H1 (cell line): ENCODE data around the gene SLC2A8. TPM values are rescaled to one million over a fixed set of nuclear protein-coding genes. Genes with fewer than 3 reads are reported as not detected.

ENCODE experiments used
- BACH1 ChIP-seq: IDR thresholded peaks from 2 replicates; pipeline ENCODE4 v1.6.1; 2012; ENCODE audit warnings: low read length, improper control_type of control experiment
- BRCA1 ChIP-seq: IDR thresholded peaks from 2 replicates; pipeline ENCODE4 v1.6.1; 2012; ENCODE audit warnings: low read depth, low read length, improper control_type of control experiment
- CBX8 ChIP-seq: fragments of 300-800, 300-1000 bp; sonication (generic); IDR thresholded peaks from 2 replicates; pipeline ENCODE4 v1.7.1; 2016; ENCODE audit warnings: low read depth, low read length, borderline replicate concordance
- CHD1 ChIP-seq: IDR thresholded peaks from 2 replicates; pipeline ENCODE4 v1.6.1; 2012; ENCODE audit warnings: low read depth, low read length, improper control_type of control experiment
- CHD2 ChIP-seq: IDR thresholded peaks from 2 replicates; pipeline ENCODE4 v1.6.1; 2012; ENCODE audit warnings: low read length, improper control_type of control experiment
- E2F6 ChIP-seq: IDR thresholded peaks from 2 replicates; pipeline ENCODE4 v1.6.1; 2012; ENCODE audit warnings: inconsistent platforms
- EP300 ChIP-seq, 2 experiments: IDR thresholded peaks; 1 replicate in 1 of 2; 2 replicates in 1 of 2; pipeline ENCODE4 v1.6.1; 2011 to 2012; ENCODE audit warnings: low read depth in 2 of 2, low read length in 2 of 2, mild to moderate bottlenecking in 2 of 2, borderline replicate concordance in 1 of 2, inconsistent platforms in 1 of 2, moderate library complexity in 1 of 2
- EZH2 ChIP-seq: fragments of 200-600 bp; sonication (generic); IDR thresholded peaks from 2 replicates; pipeline ENCODE4 v1.7.1; 2012; ENCODE audit warnings: low read depth, mild to moderate bottlenecking, moderate library complexity, low read length, inconsistent platforms; ENCODE audit not compliant: severe bottlenecking
- HDAC2 ChIP-seq, 2 experiments: fragments of 300-600 bp in 1 of 2; sonication (generic) in 1 of 2; IDR thresholded peaks; 2 replicates each; pipeline ENCODE4 v1.6.1; 2011 to 2012; ENCODE audit warnings: low read depth in 2 of 2, low read length in 2 of 2, mild to moderate bottlenecking in 2 of 2, moderate library complexity in 2 of 2, borderline replicate concordance in 1 of 2, inconsistent platforms in 1 of 2
- KDM1A ChIP-seq: fragments of 200-600, 300-600 bp; sonication (generic); IDR thresholded peaks from 2 replicates; pipeline ENCODE4 v1.7.1; 2016; ENCODE audit warnings: mild to moderate bottlenecking, low read length, borderline replicate concordance
- KDM5A ChIP-seq: fragments of 200-600 bp; IDR thresholded peaks from 2 replicates; pipeline ENCODE4 v1.7.1; 2012; ENCODE audit warnings: mild to moderate bottlenecking, low read length, inconsistent platforms, mixed read lengths
- MAX ChIP-seq: IDR thresholded peaks from 2 replicates; pipeline ENCODE4 v1.6.1; 2012; ENCODE audit warnings: inconsistent platforms
- POLR2A ChIP-seq, 2 experiments: IDR thresholded peaks; 1 replicate in 1 of 2; 2 replicates in 1 of 2; pipeline ENCODE4 v1.6.1; 2011; ENCODE audit warnings: low read depth in 2 of 2, low read length in 2 of 2, mild to moderate bottlenecking in 2 of 2; ENCODE audit errors: control extremely low read depth in 1 of 2
- POLR2AphosphoS5 ChIP-seq: IDR thresholded peaks from 2 replicates; pipeline ENCODE4 v1.6.1; 2011; ENCODE audit warnings: low read depth, low read length
- RBBP5 ChIP-seq: IDR thresholded peaks from 2 replicates; pipeline ENCODE4 v1.7.1; 2012; ENCODE audit warnings: low read depth, mild to moderate bottlenecking, inconsistent platforms, low read length, moderate library complexity, borderline replicate concordance
- RNF2 ChIP-seq: fragments of 200-900, 300-1000 bp; sonication (generic); IDR thresholded peaks from 2 replicates; pipeline ENCODE4 v1.7.1; 2016; ENCODE audit warnings: borderline replicate concordance, low read depth, mild to moderate bottlenecking, antibody characterized with exemption, low read length; ENCODE audit not compliant: poor library complexity, severe bottlenecking; ENCODE audit errors: missing control alignments
- SIN3A ChIP-seq, 2 experiments: IDR thresholded peaks in 1 of 2; conservative IDR thresholded peaks in 1 of 2; 2 replicates each; pipeline ENCODE4 v1.6.1; 2011 to 2012; ENCODE audit warnings: low read length in 2 of 2, improper control_type of control experiment in 1 of 2, low read depth in 1 of 2, mild to moderate bottlenecking in 1 of 2
- SP2 ChIP-seq: IDR thresholded peaks from 2 replicates; pipeline ENCODE4 v1.6.1; 2012; ENCODE audit warnings: mild to moderate bottlenecking, low read length, inconsistent platforms
- SP4 ChIP-seq: IDR thresholded peaks from 2 replicates; pipeline ENCODE4 v1.6.1; 2012; ENCODE audit warnings: low read length, inconsistent platforms
- TAF1 ChIP-seq: IDR thresholded peaks from 2 replicates; pipeline ENCODE4 v1.6.1; 2011; ENCODE audit warnings: mild to moderate bottlenecking, low read depth, low read length
- TBP ChIP-seq: IDR thresholded peaks from 2 replicates; pipeline ENCODE4 v1.6.1; 2011; ENCODE audit warnings: low read depth, low read length, improper control_type of control experiment
- TCF12 ChIP-seq: IDR thresholded peaks from 2 replicates; pipeline ENCODE4 v1.6.1; 2011; ENCODE audit warnings: low read depth, mild to moderate bottlenecking, low read length
- YY1 ChIP-seq: IDR thresholded peaks from 2 replicates; pipeline ENCODE4 v1.6.1; 2011; ENCODE audit warnings: low read depth, mild to moderate bottlenecking, low read length
- ZNF274 ChIP-seq: IDR thresholded peaks from 2 replicates; pipeline ENCODE4 v1.7.0; 2012; ENCODE audit warnings: low read length, borderline replicate concordance; ENCODE audit errors: extremely low read depth
- polyA plus RNA-seq, 7 experiments: library from polyadenylated mRNA; depleted of rRNA in 3 of 7; stranded (reverse) in 5 of 7; unstranded in 2 of 7; fragments of >200 nt in 5 of 7; fragments of 200-250 nt in 2 of 7; gene quantifications; 1 replicate in 5 of 7; 2 replicates in 1 of 7; 4 replicates in 1 of 7; pipeline versions ENCODE4 v1.2.1 to v1.2.3, GENCODE V29; 2011 to 2013; ENCODE audit warnings: missing spikeins in 2 of 7, mixed read lengths in 2 of 7
- total RNA-seq: library from RNA; stranded (reverse); fragmentation: NEBNext Ultra II Directional; extraction: Animal tissue kit (Norgen Biotek cat#: 25700); gene quantifications from 2 replicates; pipeline ENCODE4 v1.2.1, GENCODE V29; 2021

SLC2A8 gene
- total and polyA plus RNA-seq, 2 of the 8 experiments (the other 6 are each of a cell fraction or from before 2014, with no cell fraction given) = 24.6 to 36.4 TPM

GRCh38 chr9:127396253-127396807 lies 639 bp upstream of the SLC2A8 start (continued):
- TF ChIP-seq RNF2 (no peak), BACH1 (no peak), ZNF274 (no peak), TAF1 (peak; percentile 58), SIN3A (conservative IDR thresholded peaks at IDR 0.05 in 1 of 2, IDR thresholded peaks at IDR 0.05 in 1 of 2; ENCODE audit: low read depth in 1 of 2, low read length in 2 of 2) (peak; percentile 70 to 73; a peak in 2 of 4 replicates), TBP (peak; percentile 48; the same call in 1 of the 2 replicates), CBX8 (no peak), CHD1 (no peak), KDM5A (no peak), EZH2 (no peak), E2F6 (peak; percentile 98), HDAC2 (IDR thresholded peaks at IDR 0.05; ENCODE audit: borderline replicate concordance in 1 of 2, low read depth in 2 of 2, low read length in 2 of 2) (0 out of 4 replicates have a peak, but pooled peaks of 1 of the 2 experiments have one; percentile 49), KDM1A (no peak), RBBP5 (0 out of 2 replicates have a peak, but pooled peaks have one; percentile 45), POLR2AphosphoS5 (peak; percentile 69), POLR2A (IDR thresholded peaks at IDR 0.05; ENCODE audit: control extremely low read depth in 1 of 2, low read depth in 2 of 2, low read length in 2 of 2) (peak in 1 of 2 experiments; percentile 69; a peak in 2 of 3 replicates), MAX (peak; percentile 96), EP300 (IDR thresholded peaks at IDR 0.05; ENCODE audit: borderline replicate concordance in 1 of 2, low read depth in 2 of 2, low read length in 2 of 2) (peak in 1 of 2 experiments; percentile 28; a peak in 1 of 3 replicates), BRCA1 (no peak), SP2 (no peak), YY1 (no peak), SP4 (peak; percentile 24; the same call in 1 of the 2 replicates), CHD2 (peak; percentile 49; the same call in 1 of the 2 replicates), TCF12 (0 out of 2 replicates have a peak, but pooled peaks have one; percentile 32)
